Measurements from ENCODE around the gene TMC6. TPM values are rescaled to one million over a fixed set of nuclear protein-coding genes. Genes with fewer than 3 reads are reported as not detected.
"Not testable (repeated sequence)": the region's sequence is repeated elsewhere in the genome, so short reads cannot be mapped to it uniquely, and the experiment has no call there.

The TMC6 gene
- total RNA-seq, 1 donor from 2014 or later: 251 TPM

GRCh38 chr17:78144736-78145641 lies 16.4 kb upstream of the TMC6 start:
- Mint-ChIP-seq H3K4me3 (no peak overlapping the region), H3K27me3 (peaks cover 3% of the 10 kb centered on the region), H3K4me1 (peaks cover 19% of the 10 kb centered on the region), H3K27ac (no peak overlapping the region), H3K36me3 (ENCODE audit: low read depth) (peaks cover 12% of the 10 kb centered on the region), H3K9me3 (no peaks in the 10 kb centered on the region)
- intact Hi-C loops (cut with micrococcal nuclease): no loop called here
- DNase-seq: peak; percentile 60

GRCh38 chr17:78144147-78144719 lies 15.7 kb upstream of the TMC6 start:
- intact Hi-C loops (cut with micrococcal nuclease): no loop called here
- H3K27me3 Mint-ChIP-seq: peaks cover 3% of the 10 kb centered on the region
- no peak overlapping the region for H3K27ac Mint-ChIP-seq
- no peak overlapping the region for H3K4me3 Mint-ChIP-seq
- DNase-seq: peak; percentile 62
- H3K36me3 Mint-ChIP-seq (ENCODE audit: low read depth): peaks cover 16% of the 10 kb centered on the region
- H3K9me3 Mint-ChIP-seq: no peaks in the 10 kb centered on the region
- peaks cover 23% of the 10 kb centered on the region for H3K4me1 Mint-ChIP-seq

- no peak for DNase-seq
- H3K27me3 Mint-ChIP-seq: peaks cover under 1% of the 10 kb centered on the region
- H3K36me3 Mint-ChIP-seq (ENCODE audit: low read depth): peaks cover 22% of the 10 kb centered on the region
- H3K4me3 Mint-ChIP-seq: no peak overlapping the region
- peaks cover 27% of the 10 kb centered on the region for H3K4me1 Mint-ChIP-seq
- intact Hi-C loops (cut with micrococcal nuclease): no loop called here
- no peaks in the 10 kb centered on the region for H3K9me3 Mint-ChIP-seq
- no peak overlapping the region for H3K27ac Mint-ChIP-seq
Measured at GRCh38 chr17:78143214-78144146, 14.9 kb upstream of the TMC6 start.

- no peak overlapping the region for H3K27ac Mint-ChIP-seq
- H3K4me3 Mint-ChIP-seq: no peak overlapping the region
- peaks cover 29% of the 10 kb centered on the region for H3K36me3 Mint-ChIP-seq (ENCODE audit: low read depth)
- H3K27me3 Mint-ChIP-seq: no peaks in the 10 kb centered on the region
- H3K9me3 Mint-ChIP-seq: no peaks in the 10 kb centered on the region
- H3K4me1 Mint-ChIP-seq: peaks cover 32% of the 10 kb centered on the region
- no peak for DNase-seq
- intact Hi-C loops (cut with micrococcal nuclease): no loop called here
Measured at GRCh38 chr17:78142119-78142861, 13.7 kb upstream of the TMC6 start.

- H3K27ac Mint-ChIP-seq: no peak overlapping the region
- peaks cover 38% of the 10 kb centered on the region for H3K4me1 Mint-ChIP-seq
- intact Hi-C loops (cut with micrococcal nuclease): no loop called here
Measured at GRCh38 chr17:78141437-78142118, 13.0 kb upstream of the TMC6 start.

GRCh38 chr17:78140169-78141051 lies 11.9 kb upstream of the TMC6 start:
- Mint-ChIP-seq H3K9me3 (no peaks in the 10 kb centered on the region), H3K27ac (peak overlapping the region; percentile 76), H3K4me1 (peaks cover 48% of the 10 kb centered on the region), H3K36me3 (ENCODE audit: low read depth) (peaks cover 46% of the 10 kb centered on the region), H3K4me3 (peak overlapping the region; percentile 31), H3K27me3 (no peaks in the 10 kb centered on the region)
- DNase-seq: peak; percentile 99
- intact Hi-C loops (cut with micrococcal nuclease): loop anchor here (1.0 kb wide), 3 partner anchors 10 to 74 kb away; partner anchors contain the start of genes AFMID, BIRC5, TK1 and TMC8

More at GRCh38 chr17:78141437-78142118, 13.0 kb upstream of the TMC6 start:
- DNase-seq: no peak
- Mint-ChIP-seq H3K36me3 (ENCODE audit: low read depth) (peaks cover 36% of the 10 kb centered on the region), H3K27me3 (no peaks in the 10 kb centered on the region), H3K4me3 (no peak overlapping the region), H3K9me3 (no peaks in the 10 kb centered on the region)

GRCh38 chr17:78139861-78140168 lies 11.3 kb upstream of the TMC6 start:
- peaks cover 51% of the 10 kb centered on the region for H3K36me3 Mint-ChIP-seq (ENCODE audit: low read depth)
- peaks cover 52% of the 10 kb centered on the region for H3K4me1 Mint-ChIP-seq
- H3K27me3 Mint-ChIP-seq, H3K9me3 Mint-ChIP-seq, DNase-seq: not testable (repeated sequence)
- intact Hi-C loops (cut with micrococcal nuclease): loop anchor here (1.0 kb wide), 3 partner anchors 10 to 74 kb away; partner anchors contain the start of genes AFMID, BIRC5, TK1 and TMC8
- H3K4me3 Mint-ChIP-seq: peak overlapping the region; percentile 31
- peak overlapping the region; percentile 76 for H3K27ac Mint-ChIP-seq

- H3K27me3 Mint-ChIP-seq: no peaks in the 10 kb centered on the region
- intact Hi-C loops (cut with micrococcal nuclease): no loop called here
- peak; percentile 62 for DNase-seq
- peaks cover 64% of the 10 kb centered on the region for H3K36me3 Mint-ChIP-seq (ENCODE audit: low read depth)
- no peak overlapping the region for H3K4me3 Mint-ChIP-seq
- H3K9me3 Mint-ChIP-seq: no peaks in the 10 kb centered on the region
- peak overlapping the region; percentile 60 for H3K27ac Mint-ChIP-seq
- peaks cover 64% of the 10 kb centered on the region for H3K4me1 Mint-ChIP-seq
Measured at GRCh38 chr17:78138204-78139060, 9.9 kb upstream of the TMC6 start.

- intact Hi-C loops (cut with micrococcal nuclease): no loop called here
- Mint-ChIP-seq H3K27ac (peak overlapping the region; percentile 60), H3K36me3 (ENCODE audit: low read depth) (peaks cover 69% of the 10 kb centered on the region), H3K4me1 (peaks cover 70% of the 10 kb centered on the region), H3K9me3 (no peaks in the 10 kb centered on the region), H3K4me3 (peak overlapping the region; percentile 48), H3K27me3 (no peaks in the 10 kb centered on the region)
- peak; percentile 83 for DNase-seq
Measured at GRCh38 chr17:78137392-78138203, 9.0 kb upstream of the TMC6 start.

GRCh38 chr17:78135858-78136500 lies 7.4 kb upstream of the TMC6 start:
- H3K9me3 Mint-ChIP-seq: no peaks in the 10 kb centered on the region
- no peak for DNase-seq
- H3K27ac Mint-ChIP-seq: peak overlapping the region; percentile 52
- peaks cover 68% of the 10 kb centered on the region for H3K4me1 Mint-ChIP-seq
- intact Hi-C loops (cut with micrococcal nuclease): loop anchor here (2.0 kb wide), 1 partner anchor 51 kb away; no protein-coding TSS in a partner anchor
- H3K27me3 Mint-ChIP-seq: no peaks in the 10 kb centered on the region
- H3K4me3 Mint-ChIP-seq: peak overlapping the region; percentile 50
- H3K36me3 Mint-ChIP-seq (ENCODE audit: low read depth): peaks cover 72% of the 10 kb centered on the region
